ENCODE data around the gene ZC3H12C.

Gene ZC3H12C

DNA sequence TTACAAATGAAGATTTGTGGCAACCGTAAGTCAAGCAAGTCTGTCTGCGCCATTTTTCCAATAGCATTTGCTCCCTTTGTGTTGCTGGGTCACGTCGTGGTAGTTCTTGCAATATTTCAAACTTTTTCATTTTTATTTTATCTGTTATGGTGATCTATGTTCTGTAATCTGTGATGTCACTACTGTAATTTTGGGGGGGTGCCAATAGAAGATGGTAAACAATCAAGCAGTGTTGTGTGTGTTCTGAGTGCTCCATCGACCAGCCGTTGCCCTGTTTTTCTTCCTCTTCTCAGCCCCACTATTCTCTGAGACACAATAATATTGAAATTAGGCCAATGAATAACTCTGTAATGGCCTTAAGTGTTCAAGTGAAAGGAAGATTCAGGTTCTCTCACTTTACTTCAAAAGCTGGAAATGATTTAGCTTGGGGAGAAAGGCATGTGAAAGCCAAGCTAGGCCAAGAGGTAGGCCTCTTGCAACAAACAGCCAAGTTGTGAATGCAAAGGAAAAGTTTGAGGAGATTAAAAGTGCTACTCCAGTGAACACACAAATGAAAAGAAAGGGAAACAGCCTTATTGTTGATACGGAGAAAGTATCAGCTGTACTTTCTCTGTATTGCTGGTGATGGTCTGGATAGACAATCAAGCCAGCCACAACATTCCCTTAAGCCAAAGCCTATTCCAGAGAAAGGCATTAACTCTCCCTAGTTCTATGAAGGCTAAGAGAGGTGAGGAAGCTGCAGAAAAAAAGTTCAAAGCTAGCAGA lies 7.5 kb downstream of the ZC3H12C start:
- Histone ChIP-seq H3K36me3 (ENCODE audit: insufficient read depth, low read length) (no peaks in the 10 kb centered on the region; the same call in 1 of the 2 replicates), H3K9ac (ENCODE audit: low read depth, low read length) (no peak overlapping the region), H3K4me1 (ENCODE audit: insufficient read depth, low read length) (no peaks in the 10 kb centered on the region), H3K27ac (ENCODE audit: low read depth, low read length) (no peak overlapping the region), H3K9me3 (ENCODE audit: insufficient read depth, low read depth, low read length) (no peaks in the 10 kb centered on the region), H3K4me3 (ENCODE audit: low read length) (no peak overlapping the region), H3K27me3 (ENCODE audit: insufficient read depth, low read length) (no peaks in the 10 kb centered on the region)
- 93% methylated on average over 3 of the region's 7 CpGs for WGBS

DNA sequence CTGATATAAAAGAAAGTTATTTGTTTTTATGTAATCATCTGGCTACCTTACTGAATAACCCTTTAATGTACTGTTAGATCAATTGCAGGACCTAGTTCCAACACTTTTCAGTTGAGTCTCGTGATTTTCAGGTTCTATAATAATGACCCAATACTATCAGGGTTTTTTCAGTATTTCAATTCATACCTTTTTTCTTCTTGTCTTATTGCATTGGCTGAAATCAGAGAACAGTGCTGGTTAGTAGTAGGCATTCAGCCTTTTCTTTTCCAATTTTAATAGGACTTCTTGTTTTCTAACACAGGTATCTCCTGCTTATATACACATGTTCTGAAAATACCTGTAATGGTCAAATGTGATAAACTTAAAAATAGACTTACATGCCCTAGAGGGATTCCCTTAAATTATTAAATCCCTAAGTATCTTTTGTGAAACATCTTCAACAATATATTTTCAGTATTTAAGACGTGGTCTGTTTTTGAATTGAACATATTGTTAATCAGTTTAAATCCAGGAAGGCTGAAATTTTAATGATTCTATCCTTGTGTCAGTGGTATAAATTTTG lies 13.6 kb downstream of the ZC3H12C start:
- 97% methylated on average over 2 of the region's 2 CpGs for WGBS
- H3K36me3 ChIP-seq (ENCODE audit: insufficient read depth, low read length), result peaks cover 5% of the 10 kb centered on the region; the same call in 1 of the 2 replicates
- peaks cover 11% of the 10 kb centered on the region for H3K9me3 ChIP-seq (ENCODE audit: insufficient read depth, low read depth, low read length)
- H3K4me1 ChIP-seq (ENCODE audit: insufficient read depth, low read length), result no peaks in the 10 kb centered on the region
- no peaks in the 10 kb centered on the region for H3K27me3 ChIP-seq (ENCODE audit: insufficient read depth, low read length)
- H3K9ac ChIP-seq (ENCODE audit: low read depth, low read length), result no peak overlapping the region
- H3K27ac ChIP-seq (ENCODE audit: low read depth, low read length), result no peak overlapping the region
- H3K4me3 ChIP-seq (ENCODE audit: low read length), result no peak overlapping the region

DNA sequence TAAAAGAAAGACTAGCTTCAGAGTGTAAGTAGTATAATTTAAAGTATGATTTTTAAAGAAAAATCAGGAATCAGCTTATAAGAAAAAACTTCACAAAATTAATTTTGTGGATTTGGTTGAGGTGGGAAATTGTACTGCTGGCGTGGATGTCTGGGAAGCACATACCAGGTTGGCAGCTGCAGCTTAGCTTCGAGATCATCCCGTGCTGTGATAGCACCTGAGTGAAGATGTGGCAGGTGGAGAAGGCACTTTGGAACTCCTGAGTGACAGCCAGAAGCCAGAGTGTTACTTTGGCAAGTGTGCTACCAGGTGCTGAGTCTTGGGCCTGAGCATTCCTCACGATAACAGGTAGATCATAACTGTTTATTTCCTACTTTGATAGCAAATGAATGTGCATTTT lies 17.7 kb downstream of the ZC3H12C start:
- WGBS, result 97% methylated on average over 4 of the region's 4 CpGs
- Histone ChIP-seq H3K36me3 (ENCODE audit: insufficient read depth, low read length) (peaks cover 5% of the 10 kb centered on the region; the same call in 1 of the 2 replicates), H3K27ac (ENCODE audit: low read depth, low read length) (no peak overlapping the region), H3K27me3 (ENCODE audit: insufficient read depth, low read length) (no peaks in the 10 kb centered on the region), H3K9ac (ENCODE audit: low read depth, low read length) (no peak overlapping the region), H3K4me1 (ENCODE audit: insufficient read depth, low read length) (no peaks in the 10 kb centered on the region), H3K4me3 (ENCODE audit: low read length) (no peak overlapping the region), H3K9me3 (ENCODE audit: insufficient read depth, low read depth, low read length) (peaks cover 11% of the 10 kb centered on the region)

DNA sequence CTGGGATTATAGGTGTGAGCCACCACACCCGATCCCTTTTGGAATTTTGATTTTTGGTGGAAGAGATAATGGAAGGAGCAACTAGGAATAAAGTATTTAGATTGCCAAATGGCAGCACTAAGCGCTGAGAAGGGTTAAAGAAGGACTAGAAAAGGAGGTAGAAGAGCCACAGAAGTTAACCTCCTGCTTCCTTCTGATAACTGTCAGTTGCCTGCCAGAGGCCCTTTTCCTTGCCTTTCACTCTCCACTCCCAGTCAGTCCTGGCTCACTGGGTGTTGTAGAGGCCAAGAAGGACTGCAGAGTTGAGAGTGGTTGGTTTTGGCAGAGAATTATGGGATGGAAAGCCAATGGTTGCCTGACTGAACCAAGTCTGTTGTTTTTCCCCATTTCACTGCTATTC lies 19.3 kb downstream of the ZC3H12C start:
- Histone ChIP-seq H3K4me1 (ENCODE audit: insufficient read depth, low read length) (no peaks in the 10 kb centered on the region), H3K9ac (ENCODE audit: low read depth, low read length) (no peak overlapping the region), H3K27ac (ENCODE audit: low read depth, low read length) (no peak overlapping the region), H3K27me3 (ENCODE audit: insufficient read depth, low read length) (no peaks in the 10 kb centered on the region), H3K4me3 (ENCODE audit: low read length) (no peak overlapping the region), H3K9me3 (ENCODE audit: insufficient read depth, low read depth, low read length) (no peaks in the 10 kb centered on the region), H3K36me3 (ENCODE audit: insufficient read depth, low read length) (no peaks in the 10 kb centered on the region)
- whole genome bisulfite sequencing, result 88% methylated on average over 2 of the region's 2 CpGs

DNA sequence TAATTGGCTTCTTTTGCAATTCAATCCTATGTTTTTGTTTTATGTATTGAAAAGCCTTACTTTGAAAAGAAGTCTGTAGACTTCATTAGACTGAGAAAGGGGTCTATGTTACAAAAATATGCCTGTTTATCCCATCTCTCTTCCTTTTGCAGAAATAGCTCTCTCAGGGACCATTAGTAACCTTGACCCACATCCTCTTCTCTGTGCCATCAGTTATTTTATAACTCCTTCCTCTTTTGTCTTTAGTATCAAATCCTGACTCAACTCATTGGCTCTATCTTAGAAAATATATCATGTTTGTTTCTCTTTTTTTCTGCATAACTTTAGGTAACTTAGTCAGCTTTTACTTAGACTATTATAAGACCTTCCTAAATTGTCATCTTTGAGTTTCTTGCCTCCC lies 20.3 kb downstream of the ZC3H12C start:
- no peak overlapping the region for H3K9ac ChIP-seq (ENCODE audit: low read depth, low read length)
- no peaks in the 10 kb centered on the region for H3K36me3 ChIP-seq (ENCODE audit: insufficient read depth, low read length)
- no peaks in the 10 kb centered on the region for H3K27me3 ChIP-seq (ENCODE audit: insufficient read depth, low read length)
- H3K4me3 ChIP-seq (ENCODE audit: low read length), result no peak overlapping the region
- H3K4me1 ChIP-seq (ENCODE audit: insufficient read depth, low read length), result no peaks in the 10 kb centered on the region
- H3K27ac ChIP-seq (ENCODE audit: low read depth, low read length), result no peak overlapping the region
- no peaks in the 10 kb centered on the region for H3K9me3 ChIP-seq (ENCODE audit: insufficient read depth, low read depth, low read length)

DNA sequence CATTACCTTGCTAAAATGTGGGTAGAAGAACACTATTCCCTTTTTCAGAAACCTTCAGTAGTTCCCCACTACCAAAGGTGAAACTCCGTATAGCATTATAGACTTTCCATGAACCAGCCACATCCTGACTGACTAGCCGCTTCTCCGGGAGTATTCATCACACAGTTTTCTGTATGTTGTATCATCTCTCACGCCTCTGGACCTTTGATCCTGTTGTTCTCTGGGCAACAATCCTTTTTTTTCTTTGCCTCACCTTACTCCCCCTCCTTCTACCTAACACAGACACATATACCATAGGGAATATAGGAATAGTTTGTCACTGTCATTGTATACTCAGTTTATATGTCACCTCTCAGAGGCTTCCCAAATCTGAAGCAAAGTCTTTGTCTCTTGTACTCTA lies 20.8 kb downstream of the ZC3H12C start:
- H3K4me3 ChIP-seq (ENCODE audit: low read length), result no peak overlapping the region
- H3K9me3 ChIP-seq (ENCODE audit: insufficient read depth, low read depth, low read length), result no peaks in the 10 kb centered on the region
- no peak overlapping the region for H3K27ac ChIP-seq (ENCODE audit: low read depth, low read length)
- H3K4me1 ChIP-seq (ENCODE audit: insufficient read depth, low read length), result no peaks in the 10 kb centered on the region
- 93% methylated on average over 4 of the region's 4 CpGs for WGBS
- H3K36me3 ChIP-seq (ENCODE audit: insufficient read depth, low read length), result no peaks in the 10 kb centered on the region
- no peak overlapping the region for H3K9ac ChIP-seq (ENCODE audit: low read depth, low read length)
- no peaks in the 10 kb centered on the region for H3K27me3 ChIP-seq (ENCODE audit: insufficient read depth, low read length)

DNA sequence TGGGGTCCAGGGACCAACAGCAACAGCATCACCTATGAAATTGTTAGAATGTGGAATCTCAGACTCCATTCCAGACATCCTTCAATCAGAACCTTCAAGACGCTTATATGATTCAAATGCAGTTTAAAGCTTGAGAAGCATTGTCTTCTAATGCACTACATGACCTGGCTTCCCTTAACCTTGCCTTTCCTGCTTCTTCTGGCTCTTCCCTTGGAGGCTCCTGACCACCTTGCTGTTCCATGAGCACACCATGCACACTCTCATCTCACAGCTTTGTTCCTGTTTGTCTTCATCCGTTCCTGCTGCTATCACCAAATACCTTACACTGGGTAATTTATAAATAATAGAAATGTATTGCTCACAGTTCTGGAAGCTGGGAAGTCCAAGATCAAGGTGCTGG lies 26.1 kb downstream of the ZC3H12C start:
- Histone ChIP-seq H3K9ac (ENCODE audit: low read depth, low read length) (no peak overlapping the region), H3K27me3 (ENCODE audit: insufficient read depth, low read length) (no peaks in the 10 kb centered on the region), H3K9me3 (ENCODE audit: insufficient read depth, low read depth, low read length) (no peaks in the 10 kb centered on the region), H3K4me1 (ENCODE audit: insufficient read depth, low read length) (peaks cover 11% of the 10 kb centered on the region), H3K36me3 (ENCODE audit: insufficient read depth, low read length) (no peaks in the 10 kb centered on the region), H3K27ac (ENCODE audit: low read depth, low read length) (no peak overlapping the region), H3K4me3 (ENCODE audit: low read length) (no peak overlapping the region)
- WGBS, result 92% methylated on average over 1 of the region's 2 CpGs

DNA sequence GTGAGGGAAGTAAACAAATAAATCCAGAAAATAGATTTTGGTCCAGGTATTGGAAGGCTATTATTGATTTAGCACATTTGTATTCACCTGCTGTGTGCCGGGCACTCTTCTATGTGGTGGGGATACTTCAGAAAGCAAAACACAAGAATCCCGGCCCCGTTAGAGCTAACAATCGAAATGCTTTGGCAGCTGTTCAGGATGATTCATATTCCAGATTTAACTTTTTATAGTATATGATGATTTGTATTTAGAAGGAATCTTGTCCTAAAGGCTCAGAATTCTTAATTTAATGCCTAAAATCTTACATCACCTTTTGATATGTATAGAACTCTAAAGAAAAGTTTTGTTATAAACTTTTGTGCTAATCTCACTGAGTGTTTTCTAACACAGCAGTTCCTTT lies 28.0 kb downstream of the ZC3H12C start:
- Histone ChIP-seq H3K36me3 (ENCODE audit: insufficient read depth, low read length) (no peaks in the 10 kb centered on the region), H3K9ac (ENCODE audit: low read depth, low read length) (no peak overlapping the region), H3K9me3 (ENCODE audit: insufficient read depth, low read depth, low read length) (no peaks in the 10 kb centered on the region), H3K4me1 (ENCODE audit: insufficient read depth, low read length) (peaks cover 11% of the 10 kb centered on the region), H3K27me3 (ENCODE audit: insufficient read depth, low read length) (no peaks in the 10 kb centered on the region), H3K4me3 (ENCODE audit: low read length) (no peak overlapping the region), H3K27ac (ENCODE audit: low read depth, low read length) (no peak overlapping the region)
- WGBS, result 92% methylated on average over 4 of the region's 4 CpGs

DNA sequence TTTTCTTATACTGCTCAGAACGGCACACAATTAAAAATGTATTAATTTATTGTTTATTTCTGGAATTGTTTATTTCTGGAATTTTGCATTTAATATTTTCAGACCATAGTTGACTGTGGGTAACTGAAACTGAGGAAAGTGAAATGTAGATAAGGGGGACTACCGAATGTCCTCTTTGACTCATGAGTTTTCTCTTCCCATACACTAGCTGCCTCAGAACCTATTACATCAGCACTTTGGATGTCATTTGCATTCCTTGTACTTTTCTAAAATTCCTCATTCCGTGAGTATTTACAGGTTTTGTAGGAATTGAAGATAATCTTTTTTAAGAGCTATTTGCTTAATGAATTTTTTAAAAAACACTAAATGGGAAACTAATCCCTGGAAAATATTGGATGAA lies 29.8 kb downstream of the ZC3H12C start:
- Histone ChIP-seq H3K27ac (ENCODE audit: low read depth, low read length) (no peak overlapping the region), H3K9ac (ENCODE audit: low read depth, low read length) (no peak overlapping the region), H3K4me1 (ENCODE audit: insufficient read depth, low read length) (peaks cover 22% of the 10 kb centered on the region), H3K36me3 (ENCODE audit: insufficient read depth, low read length) (no peaks in the 10 kb centered on the region), H3K27me3 (ENCODE audit: insufficient read depth, low read length) (no peaks in the 10 kb centered on the region), H3K9me3 (ENCODE audit: insufficient read depth, low read depth, low read length) (no peaks in the 10 kb centered on the region), H3K4me3 (ENCODE audit: low read length) (no peak overlapping the region)
- WGBS, result 100% methylated on average over 2 of the region's 3 CpGs

DNA sequence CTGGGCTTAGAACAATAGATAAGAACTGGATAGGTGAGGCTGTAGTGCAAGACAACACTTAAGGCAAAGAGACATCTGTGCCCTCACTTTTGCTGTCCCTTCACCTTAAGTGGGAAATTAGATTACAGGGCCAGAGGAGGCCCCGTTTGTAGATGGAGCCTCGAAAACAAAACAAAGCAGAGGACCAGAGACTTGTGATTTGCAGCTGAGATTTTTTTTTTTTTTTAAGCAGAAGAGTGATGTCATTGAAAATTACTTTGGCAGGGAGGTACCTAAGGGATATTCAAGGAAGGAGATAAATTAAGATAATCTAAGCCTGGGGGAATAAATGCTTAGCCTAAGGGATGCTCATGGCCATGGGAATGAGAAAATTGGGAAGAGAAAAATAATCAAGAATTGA lies 31.4 kb downstream of the ZC3H12C start:
- peaks cover 3% of the 10 kb centered on the region; the same call in 1 of the 2 replicates for H3K27me3 ChIP-seq (ENCODE audit: insufficient read depth, low read length)
- H3K4me1 ChIP-seq (ENCODE audit: insufficient read depth, low read length), result peaks cover 38% of the 10 kb centered on the region
- 88% methylated on average over 2 of the region's 2 CpGs for whole genome bisulfite sequencing
- H3K4me3 ChIP-seq (ENCODE audit: low read length), result no peak overlapping the region
- no peaks in the 10 kb centered on the region for H3K36me3 ChIP-seq (ENCODE audit: insufficient read depth, low read length)
- H3K9ac ChIP-seq (ENCODE audit: low read depth, low read length), result no peak overlapping the region
- no peak overlapping the region for H3K27ac ChIP-seq (ENCODE audit: low read depth, low read length)
- no peaks in the 10 kb centered on the region for H3K9me3 ChIP-seq (ENCODE audit: insufficient read depth, low read depth, low read length)

DNA sequence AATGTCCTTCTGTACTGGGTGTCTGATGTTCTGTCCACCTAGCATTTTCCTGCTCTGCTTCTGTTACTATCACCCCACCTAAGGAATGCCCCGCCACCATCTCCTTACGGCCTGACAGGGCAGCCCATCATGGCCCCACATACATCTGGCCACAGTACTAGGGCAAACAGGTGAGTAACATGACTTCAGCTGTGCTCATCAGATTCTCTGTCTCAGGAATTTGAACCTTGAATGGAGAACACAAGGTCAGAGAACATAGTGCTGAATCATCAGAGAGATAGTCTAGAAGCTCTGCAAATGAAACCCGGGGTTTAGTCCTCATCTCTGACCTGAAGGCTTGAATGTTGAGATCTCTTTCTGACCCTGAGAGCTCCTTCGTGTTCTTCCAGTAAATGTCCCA lies 32.4 kb downstream of the ZC3H12C start:
- Histone ChIP-seq H3K4me3 (ENCODE audit: low read length) (no peak overlapping the region), H3K27ac (ENCODE audit: low read depth, low read length) (no peak overlapping the region), H3K9ac (ENCODE audit: low read depth, low read length) (no peak overlapping the region), H3K4me1 (ENCODE audit: insufficient read depth, low read length) (peaks cover 48% of the 10 kb centered on the region), H3K9me3 (ENCODE audit: insufficient read depth, low read depth, low read length) (no peaks in the 10 kb centered on the region), H3K27me3 (ENCODE audit: insufficient read depth, low read length) (peaks cover 3% of the 10 kb centered on the region; the same call in 1 of the 2 replicates), H3K36me3 (ENCODE audit: insufficient read depth, low read length) (no peaks in the 10 kb centered on the region)
- WGBS, result 93% methylated on average over 4 of the region's 4 CpGs

All from HUES64 (cell line).